HG03521 (cell line): ENCODE data around the gene ADGRB3.
"Not testable (repeated sequence)": the region's sequence is repeated elsewhere in the genome, so short reads cannot be mapped to it uniquely, and the experiment has no call there.

Experiments used
- ATAC-seq: cut with Tn5 transposase; IDR thresholded peaks from one replicate; pipeline ENCODE4 v1.9.1; 2021; ENCODE audit warnings: mild to moderate bottlenecking, moderate library complexity; ENCODE audit not compliant: unreplicated experiment

ADGRB3 gene

GRCh38 chr6:69216127-69216526 lies 581.0 kb downstream of the ADGRB3 start:
- ATAC-seq = no peak

- ATAC-seq = no peak
These were observed 582.3 kb downstream of the ADGRB3 start for GRCh38 chr6:69217343-69217742.

- ATAC-seq = no peak
These were observed 585.3 kb downstream of the ADGRB3 start for GRCh38 chr6:69220375-69220774.

- ATAC-seq = no peak
These were observed 596.9 kb downstream of the ADGRB3 start for GRCh38 chr6:69232008-69232407.

- no peak for ATAC-seq
These were observed 597.4 kb downstream of the ADGRB3 start for GRCh38 chr6:69232496-69232895.

GRCh38 chr6:69232911-69233448 lies 597.9 kb downstream of the ADGRB3 start:
- ATAC-seq = no peak

GRCh38 chr6:69238067-69238466 lies 603.0 kb downstream of the ADGRB3 start:
- ATAC-seq = no peak

- ATAC-seq = no peak
These were observed 611.9 kb downstream of the ADGRB3 start for GRCh38 chr6:69246983-69247382.

GRCh38 chr6:69261010-69261409 lies 625.9 kb downstream of the ADGRB3 start:
- ATAC-seq = no peak

GRCh38 chr6:69263297-69263696 lies 628.2 kb downstream of the ADGRB3 start:
- ATAC-seq = no peak

- no peak for ATAC-seq
These were observed 630.0 kb downstream of the ADGRB3 start for GRCh38 chr6:69265090-69265489.

GRCh38 chr6:69265706-69266105 lies 630.6 kb downstream of the ADGRB3 start:
- no peak for ATAC-seq

- no peak for ATAC-seq
These were observed 641.1 kb downstream of the ADGRB3 start for GRCh38 chr6:69276204-69276603.

GRCh38 chr6:69279805-69280204 lies 644.7 kb downstream of the ADGRB3 start:
- ATAC-seq = no peak

GRCh38 chr6:69280858-69281257 lies 645.8 kb downstream of the ADGRB3 start:
- no peak for ATAC-seq

GRCh38 chr6:69284176-69284730 lies 649.2 kb downstream of the ADGRB3 start:
- ATAC-seq = no peak

GRCh38 chr6:69285054-69285453 lies 650.0 kb downstream of the ADGRB3 start:
- ATAC-seq = no peak

GRCh38 chr6:69286331-69286730 lies 651.2 kb downstream of the ADGRB3 start:
- ATAC-seq = no peak

GRCh38 chr6:69288198-69288597 lies 653.1 kb downstream of the ADGRB3 start:
- not testable (repeated sequence) for ATAC-seq

- ATAC-seq = no peak
These were observed 654.8 kb downstream of the ADGRB3 start for GRCh38 chr6:69289689-69290495.

GRCh38 chr6:69293471-69293870 lies 658.4 kb downstream of the ADGRB3 start:
- no peak for ATAC-seq

- no peak for ATAC-seq
These were observed 659.3 kb downstream of the ADGRB3 start for GRCh38 chr6:69294407-69294806.
